Prostate gland (tissue), 2 donors: ENCODE measurements around the gene SLC38A1. TPM values are rescaled to one million over a fixed set of nuclear protein-coding genes. Genes with fewer than 3 reads are reported as not detected.
A peak's percentile ranks its signal among the peaks of the same experiment; 100 is the strongest.

Experiments used
- DNase-seq: peaks from one replicate; pipeline ENCODE4 v3.0.0-alpha.2; 2019; ENCODE audit warnings: low spot score
- H3K27ac ChIP-seq, 2 donors: fragments of 200-600 bp; sonication (generic); 2 replicates each; pipeline ENCODE4 v1.5.1; 2017 to 2019
- H3K27me3 ChIP-seq: fragments of 200-600 bp; sonication (generic); replicated peaks from 2 replicates; pipeline ENCODE4 v1.5.1; 2019; ENCODE audit not compliant: insufficient read depth
- H3K36me3 ChIP-seq, 2 donors: fragments of 200-600 bp; sonication (generic); 1 replicate in 1 of 2; 2 replicates in 1 of 2; pipeline versions ENCODE4 v1.5.1 to v1.8.1; 2017 to 2019
- H3K4me1 ChIP-seq: fragments of 200-600 bp; sonication (generic); replicated peaks from 2 replicates; pipeline ENCODE4 v1.5.1; 2019
- H3K4me3 ChIP-seq, 2 donors: fragments of 200-600 bp; sonication (generic); 2 replicates each; pipeline ENCODE4 v1.5.1; 2017 to 2019
- H3K9me3 ChIP-seq: fragments of 200-600 bp; sonication (generic); 2 replicates; pipeline ENCODE4 v1.5.1; 2017
- CTCF ChIP-seq, 4 experiments: fragments of 200-600 bp in 2 of 4; fragments of 450-650 bp in 2 of 4; sonication (generic) in 2 of 4; IDR thresholded peaks; 1 replicate in 3 of 4; 2 replicates in 1 of 4; pipeline ENCODE4 v1.5.1; 2016 to 2019; ENCODE audit warnings: antibody characterized with exemption in 4 of 4, mild to moderate bottlenecking in 2 of 4, moderate library complexity in 2 of 4
- POLR2A ChIP-seq: fragments of 450-650 bp; IDR thresholded peaks from one replicate; pipeline ENCODE4 v1.6.1; 2016; ENCODE audit warnings: antibody characterized with exemption, mild to moderate bottlenecking
- POLR2AphosphoS5 ChIP-seq: sonication (generic); formaldehyde crosslinking; IDR thresholded peaks from one replicate; pipeline ENCODE4 v1.6.1; 2017; ENCODE audit warnings: antibody characterized with exemption
- WGBS: methylation state at CpG from one replicate; pipeline ENCODE4 v1.1.5; 2018; 5-methylcytosine and 5-hydroxymethylcytosine counted together
- intact Hi-C: fragments of 100-400 bp; cut with DNase I; formaldehyde crosslinking; loops from one replicate; pipeline ENCODE4 v1.14.2; 2022
- total RNA-seq, 2 donors: library from RNA; depleted of rRNA; stranded (reverse); fragments of >200 nt; gene quantifications; one replicate each; pipeline ENCODE4 v1.1.0, GENCODE V29; 2016

Gene SLC38A1
- total RNA-seq, 2 donors from 2014 or later, result 24.1 to 45.1 TPM

GRCh38 chr12:46267825-46268582 is 839 bp downstream of the SLC38A1 start:
- Histone ChIP-seq H3K9me3 (no peaks in the 10 kb centered on the region), H3K4me1 (no peaks in the 10 kb centered on the region), H3K4me3 (peak overlapping the region; percentile 50 to 59), H3K36me3 (no peaks in the 10 kb centered on the region), H3K27me3 (no peaks in the 10 kb centered on the region), H3K27ac (peak overlapping the region; percentile 81 to 83)
- 1% methylated on average over 48 of the region's 48 CpGs for WGBS
- intact Hi-C loops, result loop anchor here (2.0 to 10.0 kb wide), 5 partner anchors 46 to 397 kb away; no protein-coding TSS in a partner anchor
- TF ChIP-seq POLR2AphosphoS5 (no peak), POLR2A (no peak), CTCF (IDR thresholded peaks at IDR 0.05) (no peak)
- DNase-seq, result peak; percentile 11

- H3K4me3 ChIP-seq, result peak overlapping the region; percentile 50 to 59
- no peaks in the 10 kb centered on the region for H3K4me1 ChIP-seq
- no peaks in the 10 kb centered on the region for H3K36me3 ChIP-seq
- WGBS, result 4% methylated on average over 19 of the region's 19 CpGs
- no peaks in the 10 kb centered on the region for H3K27me3 ChIP-seq
- no peak for TF ChIP-seq POLR2AphosphoS5
- no peak for TF ChIP-seq CTCF (IDR thresholded peaks at IDR 0.05)
- no peak for TF ChIP-seq POLR2A
- no peaks in the 10 kb centered on the region for H3K9me3 ChIP-seq
- no peak for DNase-seq
- intact Hi-C loops, result loop anchor here (5.0 to 10.0 kb wide), 3 partner anchors 45 to 397 kb away; no protein-coding TSS in a partner anchor
- peak overlapping the region; percentile 81 to 83 for H3K27ac ChIP-seq
Observed at GRCh38 chr12:46267575-46267824, 1.3 kb downstream of the SLC38A1 start.

DNA sequence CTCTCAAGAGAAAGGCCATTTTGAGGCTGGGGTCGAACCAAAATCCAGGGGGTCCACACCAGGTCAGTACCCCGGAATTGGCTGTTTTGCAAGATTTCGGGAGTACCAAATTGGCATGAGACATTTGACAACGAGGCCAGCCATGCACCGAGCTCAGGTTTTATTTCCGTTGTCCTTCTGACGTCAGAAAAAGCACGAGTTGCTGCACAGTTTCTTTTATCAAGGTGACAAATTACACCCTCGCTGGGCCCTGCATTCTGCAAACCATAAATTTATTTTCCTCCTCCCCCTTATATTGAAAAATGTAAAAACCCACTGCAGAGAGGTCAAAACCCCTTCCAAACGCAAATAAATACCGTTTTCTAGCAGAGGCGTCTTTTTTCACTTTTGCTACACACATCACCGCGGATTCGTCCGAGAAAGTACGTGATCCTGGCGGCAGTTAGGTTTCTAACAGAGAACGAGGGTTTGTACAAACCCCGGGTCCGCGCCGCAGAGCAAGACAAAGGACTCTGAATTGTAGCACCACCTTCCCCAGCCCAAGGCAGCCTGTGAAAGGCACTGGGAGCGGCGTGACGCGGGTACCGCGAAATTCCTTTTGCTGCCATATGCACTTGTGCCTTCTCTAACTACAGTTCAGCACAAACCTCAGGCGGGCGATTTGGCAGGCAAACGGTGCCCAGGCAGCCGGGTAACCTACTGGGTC is 1.8 kb downstream of the SLC38A1 start:
- Histone ChIP-seq H3K9me3 (no peaks in the 10 kb centered on the region), H3K27me3 (no peaks in the 10 kb centered on the region), H3K4me1 (no peaks in the 10 kb centered on the region), H3K27ac (peak overlapping the region; percentile 81 to 83), H3K4me3 (peak overlapping the region; percentile 50 to 59), H3K36me3 (no peaks in the 10 kb centered on the region)
- intact Hi-C loops, result loop anchor here (5.0 to 10.0 kb wide), 3 partner anchors 45 to 398 kb away; no protein-coding TSS in a partner anchor
- 5% methylated on average over 33 of the region's 33 CpGs for WGBS
- DNase-seq, result peak; percentile 63
- no peak for TF ChIP-seq CTCF (IDR thresholded peaks at IDR 0.05)
- no peak for TF ChIP-seq POLR2AphosphoS5
- TF ChIP-seq POLR2A, result no peak

- Histone ChIP-seq H3K9me3 (no peaks in the 10 kb centered on the region), H3K36me3 (no peaks in the 10 kb centered on the region), H3K27ac (peak overlapping the region; percentile 81 to 83), H3K4me1 (no peaks in the 10 kb centered on the region), H3K4me3 (peak overlapping the region; percentile 50 to 59), H3K27me3 (no peaks in the 10 kb centered on the region)
- intact Hi-C loops, result loop anchor here (5.0 to 10.0 kb wide), 3 partner anchors 44 to 398 kb away; no protein-coding TSS in a partner anchor
- 45% methylated on average over 7 of the region's 7 CpGs for WGBS
- TF ChIP-seq POLR2A, result no peak
- no peak for TF ChIP-seq CTCF (IDR thresholded peaks at IDR 0.05)
- DNase-seq, result no peak
Observed at GRCh38 chr12:46266382-46266791, 2.5 kb downstream of the SLC38A1 start.
